MM.1S (cell line): ENCODE results near the gene DMRTA2.

Experiments
- DNase-seq: peaks from one replicate; pipeline ENCODE4 v3.0.0-alpha.2; 2015
- H2AFZ ChIP-seq: fragments of 300-600 bp; sonication (generic); 2 replicates; pipeline ENCODE4 v1.6.0; 2016; ENCODE audit warnings: antibody characterized with exemption, low read length
- H3F3A ChIP-seq: fragments of 300-600 bp; sonication (generic); 2 replicates; pipeline ENCODE4 v1.6.1; 2016; ENCODE audit warnings: mild to moderate bottlenecking, antibody characterized with exemption, low read length, moderate library complexity, mixed read lengths; ENCODE audit not compliant: insufficient read depth
- H3K27ac ChIP-seq: fragments of 300-600 bp; sonication (generic); 2 replicates; pipeline ENCODE4 v1.5.1; 2016; ENCODE audit warnings: mild to moderate bottlenecking, low read length
- H3K27me3 ChIP-seq: fragments of 300-600 bp; sonication (generic); replicated peaks from 2 replicates; pipeline ENCODE4 v1.6.0; 2016; ENCODE audit warnings: low read length; ENCODE audit not compliant: insufficient read depth
- H3K36me3 ChIP-seq: fragments of 300-600 bp; sonication (generic); replicated peaks from 2 replicates; pipeline ENCODE4 v1.6.1; 2016; ENCODE audit warnings: mild to moderate bottlenecking, low read length, mixed read lengths; ENCODE audit not compliant: insufficient read depth
- H3K4me1 ChIP-seq: fragments of 300-600 bp; sonication (generic); 2 replicates; pipeline ENCODE4 v1.6.1; 2016; ENCODE audit warnings: low read length, mixed read lengths
- H3K4me2 ChIP-seq: fragments of 300-600 bp; sonication (generic); 2 replicates; pipeline ENCODE4 v1.6.0; 2016; ENCODE audit warnings: low read depth, low read length
- H3K4me3 ChIP-seq: fragments of 300-600 bp; sonication (generic); 2 replicates; pipeline ENCODE4 v1.5.1; 2016; ENCODE audit warnings: low read length, mixed read lengths
- H3K79me2 ChIP-seq: fragments of 300-600 bp; sonication (generic); 2 replicates; pipeline ENCODE4 v1.6.1; 2016; ENCODE audit warnings: mixed run types, low read length, mixed read lengths
- H3K9ac ChIP-seq: fragments of 300-600 bp; sonication (generic); 2 replicates; pipeline ENCODE4 v1.6.1; 2016; ENCODE audit warnings: low read length, mixed read lengths
- H3K9me2 ChIP-seq: fragments of 300-600 bp; sonication (generic); replicated peaks from 2 replicates; pipeline ENCODE4 v1.6.1; 2016; ENCODE audit warnings: mild to moderate bottlenecking, low read length, mixed read lengths; ENCODE audit not compliant: insufficient read depth
- H3K9me3 ChIP-seq: fragments of 300-600 bp; sonication (generic); replicated peaks from 2 replicates; pipeline ENCODE4 v1.6.1; 2016; ENCODE audit warnings: mild to moderate bottlenecking, low read length, mixed read lengths; ENCODE audit not compliant: insufficient read depth
- H4K20me1 ChIP-seq: fragments of 300-600 bp; sonication (generic); 2 replicates; pipeline ENCODE4 v1.6.1; 2016; ENCODE audit warnings: mild to moderate bottlenecking, low read length, moderate library complexity, mixed read lengths; ENCODE audit not compliant: insufficient read depth
- EZH2 ChIP-seq: fragments of 300-600 bp; sonication (generic); optimal IDR thresholded peaks from 2 replicates; pipeline ENCODE3; 2017; ENCODE audit warnings: low read depth, mild to moderate bottlenecking, antibody characterized with exemption, low read length, mixed read lengths
- EZH2phosphoT487 ChIP-seq: fragments of 300-600 bp; sonication (generic); IDR thresholded peaks from 2 replicates; pipeline ENCODE4 v1.6.1; 2018; ENCODE audit warnings: antibody characterized with exemption, low read length
- TF ChIP-seq, protein P1 (sequence below): fragments of 300-600 bp; sonication (generic); IDR thresholded peaks from 2 replicates; pipeline ENCODE4 v1.5.1; 2016; ENCODE audit warnings: antibody characterized with exemption, low read length, mixed read lengths

DMRTA2 gene

DNA sequence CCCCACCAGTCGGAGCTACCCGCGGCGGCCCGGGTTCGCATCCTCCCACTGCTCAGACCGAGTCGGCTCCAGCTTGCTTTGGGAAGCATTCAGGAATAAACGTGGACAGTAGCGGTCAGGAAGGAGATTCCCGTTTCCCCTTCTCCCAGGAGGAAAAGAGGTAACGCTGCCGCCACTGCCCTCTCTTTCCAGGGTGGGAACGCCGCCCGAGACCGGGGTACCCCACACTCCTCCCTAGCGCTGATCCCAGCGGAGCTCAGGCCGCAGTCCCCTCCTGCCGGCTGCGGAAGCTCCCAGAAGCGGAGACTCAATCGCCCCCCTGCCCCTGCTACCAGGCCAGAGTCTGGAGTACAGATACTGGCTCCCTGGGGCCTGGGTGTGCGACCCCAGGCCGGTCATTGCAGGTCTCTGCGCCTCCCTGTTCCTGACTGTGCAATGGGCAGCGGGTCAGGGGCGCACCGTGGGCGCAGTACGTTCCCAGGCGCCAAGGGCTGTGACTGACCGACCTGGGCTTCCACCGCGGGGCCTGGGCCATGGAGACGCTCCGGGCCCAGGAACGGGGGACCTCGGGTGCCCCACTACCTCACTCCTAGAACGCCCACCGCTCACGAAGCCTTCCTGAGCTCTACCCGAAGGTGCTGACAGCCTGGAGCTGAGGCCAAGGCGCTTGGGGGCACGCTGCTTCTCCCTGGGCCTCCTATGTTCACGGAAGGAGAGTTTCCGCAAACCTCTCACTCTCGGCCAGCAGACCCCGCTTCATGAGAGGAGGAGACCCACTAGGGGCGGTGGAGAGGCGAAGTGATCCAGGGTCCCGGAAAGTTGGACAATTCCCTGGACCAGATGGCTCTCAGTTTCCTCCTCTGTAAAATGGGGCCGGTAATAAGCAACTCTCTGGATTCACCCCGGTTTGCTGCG, 7.8 kb downstream of the DMRTA2 start:
- no peaks in the 10 kb centered on the region for H3K27me3 ChIP-seq
- no peak overlapping the region for H3K4me2 ChIP-seq
- no peak overlapping the region for H2AFZ ChIP-seq

DNA sequence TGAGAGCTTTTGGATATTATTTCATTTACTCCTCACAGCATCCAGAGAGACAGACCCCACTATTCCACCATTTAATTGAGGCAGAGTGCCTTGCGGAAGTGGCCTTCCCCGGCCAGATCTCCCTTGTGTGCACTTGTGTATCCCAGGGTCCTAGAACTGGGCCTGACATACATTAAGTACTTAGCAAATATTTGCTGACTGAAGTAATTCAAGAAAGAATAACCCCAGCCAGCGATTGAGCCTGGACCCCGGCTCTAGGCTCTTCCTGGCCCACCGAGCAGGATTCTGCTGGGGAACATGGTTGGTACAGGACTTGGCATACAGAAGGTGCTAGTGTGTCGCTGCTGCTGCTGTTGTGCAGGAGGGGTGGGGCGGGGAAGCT, 8.4 kb downstream of the DMRTA2 start:
- Histone ChIP-seq H3K27ac (no peak overlapping the region), H3K27me3 (no peaks in the 10 kb centered on the region), H4K20me1 (no peaks in the 10 kb centered on the region), H3K4me1 (no peaks in the 10 kb centered on the region), H3K4me2 (no peak overlapping the region), H3K79me2 (no peaks in the 10 kb centered on the region), H3F3A (no peaks in the 10 kb centered on the region), H3K9me3 (no peaks in the 10 kb centered on the region), H3K36me3 (no peaks in the 10 kb centered on the region), H2AFZ (no peak overlapping the region), H3K9me2 (no peaks in the 10 kb centered on the region), H3K9ac (no peak overlapping the region), H3K4me3 (no peak overlapping the region)
- TF ChIP-seq, protein P1, sequence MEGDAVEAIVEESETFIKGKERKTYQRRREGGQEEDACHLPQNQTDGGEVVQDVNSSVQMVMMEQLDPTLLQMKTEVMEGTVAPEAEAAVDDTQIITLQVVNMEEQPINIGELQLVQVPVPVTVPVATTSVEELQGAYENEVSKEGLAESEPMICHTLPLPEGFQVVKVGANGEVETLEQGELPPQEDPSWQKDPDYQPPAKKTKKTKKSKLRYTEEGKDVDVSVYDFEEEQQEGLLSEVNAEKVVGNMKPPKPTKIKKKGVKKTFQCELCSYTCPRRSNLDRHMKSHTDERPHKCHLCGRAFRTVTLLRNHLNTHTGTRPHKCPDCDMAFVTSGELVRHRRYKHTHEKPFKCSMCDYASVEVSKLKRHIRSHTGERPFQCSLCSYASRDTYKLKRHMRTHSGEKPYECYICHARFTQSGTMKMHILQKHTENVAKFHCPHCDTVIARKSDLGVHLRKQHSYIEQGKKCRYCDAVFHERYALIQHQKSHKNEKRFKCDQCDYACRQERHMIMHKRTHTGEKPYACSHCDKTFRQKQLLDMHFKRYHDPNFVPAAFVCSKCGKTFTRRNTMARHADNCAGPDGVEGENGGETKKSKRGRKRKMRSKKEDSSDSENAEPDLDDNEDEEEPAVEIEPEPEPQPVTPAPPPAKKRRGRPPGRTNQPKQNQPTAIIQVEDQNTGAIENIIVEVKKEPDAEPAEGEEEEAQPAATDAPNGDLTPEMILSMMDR, result no peak
- TF ChIP-seq EZH2phosphoT487 (no peak), EZH2 (no peak)
- no peak for DNase-seq

More for the DNA sequence above, 7.8 kb downstream of the DMRTA2 start:
- Histone ChIP-seq H3K4me3 (no peak overlapping the region), H3F3A (no peaks in the 10 kb centered on the region), H3K9me3 (no peaks in the 10 kb centered on the region), H3K9ac (no peak overlapping the region), H3K79me2 (no peaks in the 10 kb centered on the region), H3K36me3 (no peaks in the 10 kb centered on the region), H3K4me1 (no peaks in the 10 kb centered on the region), H3K9me2 (no peaks in the 10 kb centered on the region), H3K27ac (no peak overlapping the region), H4K20me1 (no peaks in the 10 kb centered on the region)
- TF ChIP-seq EZH2 (no peak), EZH2phosphoT487 (no peak)
- TF ChIP-seq, protein P1, result no peak
- no peak for DNase-seq

DNA sequence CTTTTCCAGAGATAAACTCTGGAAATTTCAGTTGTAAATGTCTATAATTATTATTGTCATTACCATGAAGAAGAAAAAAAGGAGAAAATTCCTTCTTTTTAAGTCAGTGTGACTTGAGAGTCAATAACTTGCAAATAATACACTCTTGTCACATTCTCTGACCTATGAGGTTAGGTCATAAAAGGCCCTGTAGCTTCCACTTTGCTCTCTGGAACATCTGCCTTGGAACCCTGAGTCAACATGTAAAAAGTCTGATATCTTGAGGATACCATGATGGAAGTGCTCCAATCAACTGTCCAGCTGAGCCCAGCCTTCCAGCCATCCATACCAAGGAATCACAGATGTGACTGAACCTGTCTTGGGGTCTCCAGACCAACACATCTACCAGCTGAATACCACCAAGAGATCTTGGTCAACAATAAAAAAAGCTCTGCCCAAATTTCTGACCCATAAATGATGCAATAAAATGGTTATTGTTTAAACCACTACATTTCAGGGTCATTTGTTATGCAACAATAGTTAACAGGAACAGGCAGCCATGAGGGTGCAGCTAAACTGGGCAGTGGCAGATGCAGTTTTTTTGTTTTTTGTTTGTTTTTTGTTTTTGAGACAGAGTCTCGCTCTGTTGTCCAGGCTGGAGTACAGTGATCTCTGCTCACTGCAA, 10.3 kb downstream of the DMRTA2 start:
- Histone ChIP-seq H3K27ac (no peak overlapping the region), H2AFZ (no peak overlapping the region), H4K20me1 (no peaks in the 10 kb centered on the region), H3K9ac (no peak overlapping the region), H3K4me1 (no peaks in the 10 kb centered on the region), H3F3A (no peaks in the 10 kb centered on the region), H3K4me2 (no peak overlapping the region), H3K79me2 (no peaks in the 10 kb centered on the region), H3K27me3 (no peaks in the 10 kb centered on the region), H3K36me3 (no peaks in the 10 kb centered on the region), H3K4me3 (no peak overlapping the region), H3K9me2 (no peaks in the 10 kb centered on the region), H3K9me3 (no peaks in the 10 kb centered on the region)
- no peak for DNase-seq
- TF ChIP-seq, protein P1, result no peak
- TF ChIP-seq EZH2 (no peak), EZH2phosphoT487 (no peak)
